Thyroid gland (tissue), 4 donors: ENCODE measurements around the gene GPR183. TPM values are rescaled to one million over a fixed set of nuclear protein-coding genes. Genes with fewer than 3 reads are reported as not detected.
A peak's percentile ranks its signal among the peaks of the same experiment; 100 is the strongest.

Experiments used
- DNase-seq, 2 donors: peaks; one replicate each; pipeline ENCODE4 v3.0.0-alpha.2; 2019
- H3K27ac ChIP-seq, 3 donors: fragments of 200-600 bp; sonication (generic); 1 replicate in 2 of 3; 2 replicates in 1 of 3; pipeline ENCODE4 v1.5.1; 2016 to 2019; ENCODE audit warnings: mild to moderate bottlenecking in 1 of 3, moderate library complexity in 1 of 3
- H3K27me3 ChIP-seq: fragments of 200-600 bp; sonication (generic); one replicate; pipeline ENCODE4 v1.5.1; 2019
- H3K36me3 ChIP-seq, 2 donors: fragments of 200-600 bp; sonication (generic); one replicate each; pipeline ENCODE4 v1.5.1; 2016 to 2019
- H3K4me1 ChIP-seq, 2 donors: fragments of 200-600 bp; sonication (generic); one replicate each; pipeline ENCODE4 v1.5.1; 2017 to 2019
- H3K4me3 ChIP-seq, 3 donors: fragments of 200-600 bp; sonication (generic); replicated peaks in 1 of 3; 1 replicate in 2 of 3; 2 replicates in 1 of 3; pipeline ENCODE4 v1.5.1; 2016; ENCODE audit warnings: mild to moderate bottlenecking in 1 of 3
- H3K9me3 ChIP-seq: fragments of 200-600 bp; sonication (generic); one replicate; pipeline ENCODE4 v1.5.1; 2017
- POLR2A ChIP-seq, 2 donors: fragments of 450-650 bp; IDR thresholded peaks; one replicate each; pipeline ENCODE4 v1.6.1; 2017; ENCODE audit warnings: antibody characterized with exemption in 2 of 2, mild to moderate bottlenecking in 2 of 2, moderate library complexity in 1 of 2
- WGBS, 2 donors: methylation state at CpG; one replicate each; pipeline ENCODE4 v1.1.5; 2017; 5-methylcytosine and 5-hydroxymethylcytosine counted together
- intact Hi-C: fragments of 100-400 bp; cut with DNase I; formaldehyde crosslinking; loops from one replicate; pipeline ENCODE4 v1.15.1; 2023
- total RNA-seq, 4 donors: library from RNA; depleted of rRNA; stranded (reverse); fragments of >200 nt; gene quantifications; one replicate each; pipeline ENCODE4 v1.2.3, GENCODE V29; 2016
- TF ChIP-seq, protein P1 (sequence below), 6 experiments: fragments of 200-600 bp in 3 of 6; fragments of 450-650 bp in 3 of 6; sonication (generic) in 3 of 6; IDR thresholded peaks; one replicate each; pipeline ENCODE4 v1.5.1; 2016 to 2019; ENCODE audit warnings: antibody characterized with exemption in 6 of 6, mild to moderate bottlenecking in 2 of 6, inconsistent platforms in 1 of 6, moderate library complexity in 1 of 6

GPR183 gene
- total RNA-seq, 4 donors from 2014 or later: 2.5 to 9.7 (median 5.1) TPM

DNA sequence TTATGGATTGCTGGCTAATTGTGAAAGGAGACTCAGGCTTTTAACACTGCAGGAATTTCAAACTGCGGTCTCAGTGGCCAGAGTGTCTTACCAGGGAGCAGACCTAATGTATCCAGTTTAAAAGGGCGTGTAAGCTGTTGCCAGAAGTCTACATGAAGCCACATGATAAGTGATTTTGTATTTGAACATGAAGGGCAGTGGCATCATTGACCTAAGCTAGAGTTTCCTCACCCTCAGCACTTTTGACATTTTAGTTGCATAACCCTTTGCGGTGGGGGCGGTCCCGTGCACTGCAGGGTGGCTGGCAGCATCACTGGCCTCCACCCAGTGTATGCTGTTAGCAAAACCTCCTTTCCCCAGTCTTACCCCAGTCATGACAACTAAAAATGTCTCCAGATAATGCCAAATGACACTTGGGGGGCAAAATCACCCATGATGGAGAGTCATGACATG lies 25.4 kb downstream of the GPR183 start:
- Histone ChIP-seq H3K27me3 (no peaks in the 10 kb centered on the region), H3K9me3 (no peaks in the 10 kb centered on the region), H3K36me3 (no peaks in the 10 kb centered on the region), H3K4me1 (peaks cover 5 to 30% of the 10 kb centered on the region in 2 donors), H3K27ac (peak overlapping the region in 2 of 3 donors; percentile 35 to 48), H3K4me3 (no peak overlapping the region)
- DNase-seq: peak; percentile 28 to 29
- WGBS, 2 donors: 81 to 94% methylated on average over 5 of the region's 5 CpGs
- intact Hi-C loops: no loop called here
- TF ChIP-seq, protein P1, sequence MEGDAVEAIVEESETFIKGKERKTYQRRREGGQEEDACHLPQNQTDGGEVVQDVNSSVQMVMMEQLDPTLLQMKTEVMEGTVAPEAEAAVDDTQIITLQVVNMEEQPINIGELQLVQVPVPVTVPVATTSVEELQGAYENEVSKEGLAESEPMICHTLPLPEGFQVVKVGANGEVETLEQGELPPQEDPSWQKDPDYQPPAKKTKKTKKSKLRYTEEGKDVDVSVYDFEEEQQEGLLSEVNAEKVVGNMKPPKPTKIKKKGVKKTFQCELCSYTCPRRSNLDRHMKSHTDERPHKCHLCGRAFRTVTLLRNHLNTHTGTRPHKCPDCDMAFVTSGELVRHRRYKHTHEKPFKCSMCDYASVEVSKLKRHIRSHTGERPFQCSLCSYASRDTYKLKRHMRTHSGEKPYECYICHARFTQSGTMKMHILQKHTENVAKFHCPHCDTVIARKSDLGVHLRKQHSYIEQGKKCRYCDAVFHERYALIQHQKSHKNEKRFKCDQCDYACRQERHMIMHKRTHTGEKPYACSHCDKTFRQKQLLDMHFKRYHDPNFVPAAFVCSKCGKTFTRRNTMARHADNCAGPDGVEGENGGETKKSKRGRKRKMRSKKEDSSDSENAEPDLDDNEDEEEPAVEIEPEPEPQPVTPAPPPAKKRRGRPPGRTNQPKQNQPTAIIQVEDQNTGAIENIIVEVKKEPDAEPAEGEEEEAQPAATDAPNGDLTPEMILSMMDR (IDR thresholded peaks at IDR 0.05): no peak
- TF ChIP-seq POLR2A (IDR thresholded peaks at IDR 0.05): no peak

- intact Hi-C loops: no loop called here
- Histone ChIP-seq H3K4me3 (no peak overlapping the region), H3K4me1 (peaks cover 5 to 25% of the 10 kb centered on the region in 2 donors), H3K27ac (no peak overlapping the region), H3K36me3 (no peaks in the 10 kb centered on the region), H3K27me3 (no peaks in the 10 kb centered on the region), H3K9me3 (no peaks in the 10 kb centered on the region)
- no peak for DNase-seq
- 45 to 57% methylated on average over 3 of the region's 3 CpGs for WGBS, 2 donors
- TF ChIP-seq POLR2A (IDR thresholded peaks at IDR 0.05): no peak
- TF ChIP-seq, protein P1 (IDR thresholded peaks at IDR 0.05): no peak
Observed at GRCh38 chr13:99280166-99280565, 27.0 kb downstream of the GPR183 start.

DNA sequence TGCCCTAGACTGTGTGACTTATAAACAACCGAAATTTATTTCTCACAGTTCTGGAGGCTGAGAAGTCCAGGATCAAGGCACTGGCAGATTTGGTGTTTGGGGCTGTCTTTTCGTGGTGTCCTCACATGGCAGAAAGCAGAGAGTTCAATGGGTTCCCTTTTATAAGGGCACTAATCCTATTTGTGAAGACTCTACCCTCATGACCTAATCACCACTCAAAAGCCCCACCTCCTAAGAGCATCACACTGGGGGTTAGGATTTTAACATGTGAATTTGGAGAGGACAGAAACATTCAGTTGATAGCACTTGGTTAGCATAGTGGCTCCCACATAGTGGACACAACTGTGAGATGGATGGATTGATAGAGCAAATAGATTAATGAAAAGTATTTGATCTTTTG lies 27.6 kb downstream of the GPR183 start:
- 96 to 100% methylated on average over 2 of the region's 2 CpGs for WGBS, 2 donors
- intact Hi-C loops: no loop called here
- Histone ChIP-seq H3K36me3 (no peaks in the 10 kb centered on the region), H3K27ac (no peak overlapping the region), H3K9me3 (no peaks in the 10 kb centered on the region), H3K4me3 (no peak overlapping the region), H3K27me3 (no peaks in the 10 kb centered on the region), H3K4me1 (peaks cover 5 to 28% of the 10 kb centered on the region in 2 donors)
- TF ChIP-seq POLR2A (IDR thresholded peaks at IDR 0.05): no peak
- TF ChIP-seq, protein P1 (IDR thresholded peaks at IDR 0.05): no peak
- no peak for DNase-seq

- intact Hi-C loops: no loop called here
- no peak overlapping the region for H3K27ac ChIP-seq
Observed at GRCh38 chr13:99278843-99279242, 28.4 kb downstream of the GPR183 start.

GRCh38 chr13:99278200-99278599 lies 29.0 kb downstream of the GPR183 start:
- no peaks in the 10 kb centered on the region for H3K27me3 ChIP-seq
- peaks cover 5 to 26% of the 10 kb centered on the region in 2 donors for H3K4me1 ChIP-seq
- H3K36me3 ChIP-seq: no peaks in the 10 kb centered on the region
- intact Hi-C loops: no loop called here
- no peak overlapping the region for H3K4me3 ChIP-seq
- no peak for DNase-seq
- no peaks in the 10 kb centered on the region for H3K9me3 ChIP-seq
- H3K27ac ChIP-seq: no peak overlapping the region
- TF ChIP-seq POLR2A (IDR thresholded peaks at IDR 0.05): no peak
- TF ChIP-seq, protein P1 (IDR thresholded peaks at IDR 0.05): no peak
- WGBS, 2 donors: 76 to 95% methylated on average over 5 of the region's 5 CpGs

More at GRCh38 chr13:99278843-99279242, 28.4 kb downstream of the GPR183 start:
- Histone ChIP-seq H3K4me3 (no peak overlapping the region), H3K36me3 (no peaks in the 10 kb centered on the region), H3K4me1 (peaks cover 5 to 28% of the 10 kb centered on the region in 2 donors), H3K27me3 (no peaks in the 10 kb centered on the region), H3K9me3 (no peaks in the 10 kb centered on the region)
- WGBS, 2 donors: 98% methylated on average over 3 of the region's 3 CpGs
- TF ChIP-seq POLR2A (IDR thresholded peaks at IDR 0.05): no peak
- TF ChIP-seq, protein P1 (IDR thresholded peaks at IDR 0.05): no peak
- DNase-seq: no peak
